ENCODE results near the gene ZNF462.

ZNF462 gene

GRCh38 chr9:106925392-106925791, 62.4 kb downstream of the ZNF462 start:
- DNase-seq (ENCODE audit: low read depth in 2 of 2, low spot score in 1 of 2) = no peak

DNA sequence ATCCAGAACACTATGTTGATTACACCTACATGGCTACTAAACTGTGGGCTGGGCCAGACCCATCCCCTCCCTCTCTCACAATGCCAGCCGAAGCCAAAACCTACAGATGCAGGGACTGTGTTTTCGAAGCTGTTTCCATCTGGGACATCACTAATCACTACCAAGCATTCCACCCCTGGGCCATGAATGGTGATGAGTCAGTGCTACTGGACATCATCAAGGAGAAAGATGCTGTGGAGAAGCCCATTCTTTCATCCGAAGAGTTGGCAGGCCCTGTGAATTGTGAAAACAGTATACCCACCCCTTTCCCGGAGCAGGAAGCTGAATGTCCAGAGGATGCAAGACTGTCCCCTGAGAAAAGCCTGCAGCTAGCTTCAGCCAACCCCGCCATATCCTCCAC, 65.0 kb downstream of the ZNF462 start:
- DNase-seq (ENCODE audit: low read depth in 2 of 2, low spot score in 1 of 2) = no peak

DNA sequence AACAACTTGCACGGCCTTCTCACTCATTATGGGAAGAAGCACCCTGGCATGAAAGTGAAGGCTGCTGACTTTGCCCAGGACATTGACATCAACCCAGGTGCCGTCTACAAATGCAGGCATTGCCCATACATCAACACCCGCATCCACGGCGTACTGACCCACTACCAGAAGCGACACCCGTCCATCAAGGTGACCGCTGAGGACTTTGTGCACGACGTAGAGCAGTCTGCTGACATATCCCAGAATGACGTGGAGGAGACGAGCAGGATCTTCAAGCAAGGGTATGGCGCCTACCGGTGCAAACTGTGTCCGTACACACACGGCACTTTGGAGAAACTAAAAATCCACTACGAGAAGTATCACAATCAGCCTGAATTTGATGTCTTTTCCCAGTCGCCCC, 65.4 kb downstream of the ZNF462 start:
- no peak for DNase-seq (ENCODE audit: low read depth in 2 of 2, low spot score in 1 of 2)

DNA sequence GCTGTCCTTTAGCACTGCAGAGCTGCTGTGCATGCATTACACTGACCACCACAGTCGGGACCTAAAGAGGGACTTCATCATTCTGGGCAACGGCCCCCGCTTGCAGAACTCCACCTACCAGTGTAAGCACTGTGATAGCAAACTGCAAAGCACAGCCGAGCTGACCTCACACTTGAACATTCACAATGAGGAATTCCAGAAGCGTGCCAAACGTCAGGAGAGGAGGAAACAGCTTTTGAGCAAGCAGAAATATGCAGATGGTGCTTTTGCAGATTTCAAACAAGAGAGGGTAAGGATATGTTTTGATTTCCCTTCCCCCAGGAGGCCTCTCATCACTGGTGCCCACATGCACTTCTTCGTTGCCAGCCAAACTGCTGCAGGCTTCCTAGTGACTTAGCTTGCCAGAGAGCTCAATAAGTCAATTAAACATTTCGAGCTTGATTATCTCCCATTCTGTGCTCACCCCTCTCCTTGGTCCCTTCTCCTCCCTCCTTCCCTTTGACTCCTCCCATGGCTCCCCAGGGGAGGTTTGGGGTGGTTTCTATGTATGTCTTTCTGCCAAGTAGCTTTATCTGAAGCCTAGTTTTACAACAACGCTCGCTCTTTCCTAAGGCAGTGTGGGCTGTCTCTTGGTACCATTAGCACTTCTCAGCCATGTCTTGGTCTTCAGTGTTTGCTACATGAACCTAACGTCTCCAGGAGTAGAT, 66.7 kb downstream of the ZNF462 start:
- no peak for DNase-seq (ENCODE audit: low read depth in 2 of 2, low spot score in 1 of 2)

GRCh38 chr9:106930477-106930876, 67.5 kb downstream of the ZNF462 start:
- no peak for DNase-seq (ENCODE audit: low read depth in 2 of 2, low spot score in 1 of 2)

DNA sequence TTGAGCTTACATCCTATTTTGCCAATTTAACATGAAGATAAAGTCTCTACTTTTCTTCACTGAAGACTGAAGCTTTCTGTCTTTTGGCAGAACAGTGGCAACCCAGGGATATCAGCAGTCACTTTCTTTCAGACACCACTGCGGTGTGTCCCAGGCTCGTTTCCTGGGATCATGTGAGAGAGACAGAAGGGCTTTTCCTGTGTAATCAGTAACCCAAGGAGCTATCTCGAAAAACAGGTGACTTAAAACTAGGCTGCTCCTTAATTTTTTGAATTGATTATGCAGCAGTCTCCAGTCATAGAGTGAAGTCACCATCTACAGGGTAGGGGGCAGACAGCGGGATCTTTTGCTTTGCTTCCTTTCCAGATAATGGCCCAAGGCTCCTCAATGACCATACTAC, 68.5 kb downstream of the ZNF462 start:
- DNase-seq (ENCODE audit: low read depth in 2 of 2, low spot score in 1 of 2) = no peak

- no peak for DNase-seq (ENCODE audit: low read depth in 2 of 2, low spot score in 1 of 2)
Measured at GRCh38 chr9:106932178-106932577, 69.2 kb downstream of the ZNF462 start.

- DNase-seq (ENCODE audit: low read depth in 2 of 2, low spot score in 1 of 2) = no peak
Measured at GRCh38 chr9:106932675-106933074, 69.7 kb downstream of the ZNF462 start.

DNA sequence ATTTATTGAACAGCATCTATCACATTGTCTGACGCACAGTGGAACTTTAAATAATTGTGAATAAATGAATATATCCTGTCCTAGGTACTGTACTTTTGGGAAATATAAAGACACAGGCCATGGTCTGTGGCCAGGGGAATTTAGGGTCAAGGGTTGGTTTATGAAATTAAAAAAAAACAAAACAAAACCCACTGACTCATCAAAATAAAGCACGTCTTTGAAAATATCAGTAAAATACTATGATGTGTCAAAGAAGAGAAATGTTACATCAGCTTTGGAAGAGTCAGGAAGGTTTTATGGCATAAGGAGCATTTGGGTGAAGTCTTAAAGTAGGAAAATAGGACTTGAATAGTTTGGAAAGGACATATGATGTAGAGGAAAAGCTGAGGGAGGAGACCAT, 70.5 kb downstream of the ZNF462 start:
- DNase-seq (ENCODE audit: low read depth in 2 of 2, low spot score in 1 of 2) = no peak

DNA sequence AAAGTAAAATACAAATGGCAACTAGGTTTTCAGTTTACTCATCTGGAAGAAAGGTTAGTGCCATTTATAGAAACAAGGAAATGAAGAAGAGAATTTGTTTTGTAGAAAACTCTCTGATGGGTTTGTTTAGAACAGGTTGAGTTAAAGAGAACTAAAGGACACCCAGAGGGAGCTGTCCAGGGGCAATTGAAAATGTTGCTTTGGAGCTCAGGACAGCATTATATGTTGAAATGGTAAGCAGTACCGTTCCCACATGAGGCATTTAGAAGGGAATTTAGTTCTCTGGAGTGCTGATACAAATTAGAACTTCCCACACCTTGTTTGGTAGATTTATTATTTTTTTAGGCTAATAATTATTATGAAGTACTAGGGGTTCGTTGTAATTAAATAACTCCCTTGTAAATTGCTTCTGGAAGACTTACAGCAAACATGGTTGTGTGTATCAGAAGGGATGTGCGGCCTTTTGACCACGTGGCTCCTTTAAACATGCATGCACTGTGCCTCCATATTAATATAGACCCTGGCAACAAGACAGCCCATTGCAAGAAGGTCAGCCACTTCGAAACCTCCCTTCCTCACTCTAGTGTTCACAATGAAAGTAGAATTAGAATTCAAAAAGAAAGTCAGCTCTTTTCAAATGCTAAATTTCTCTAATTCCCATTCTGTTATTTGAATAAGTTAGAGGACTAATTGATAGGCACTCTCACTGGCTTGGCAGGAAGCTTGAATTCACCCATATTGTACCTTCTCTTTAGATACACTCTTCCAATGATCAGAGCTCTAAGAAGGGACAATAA, 71.7 kb downstream of the ZNF462 start:
- DNase-seq (ENCODE audit: low read depth in 2 of 2, low spot score in 1 of 2) = no peak

GRCh38 chr9:106936680-106937079, 73.7 kb downstream of the ZNF462 start:
- DNase-seq (ENCODE audit: low read depth in 2 of 2, low spot score in 1 of 2) = no peak

DNA sequence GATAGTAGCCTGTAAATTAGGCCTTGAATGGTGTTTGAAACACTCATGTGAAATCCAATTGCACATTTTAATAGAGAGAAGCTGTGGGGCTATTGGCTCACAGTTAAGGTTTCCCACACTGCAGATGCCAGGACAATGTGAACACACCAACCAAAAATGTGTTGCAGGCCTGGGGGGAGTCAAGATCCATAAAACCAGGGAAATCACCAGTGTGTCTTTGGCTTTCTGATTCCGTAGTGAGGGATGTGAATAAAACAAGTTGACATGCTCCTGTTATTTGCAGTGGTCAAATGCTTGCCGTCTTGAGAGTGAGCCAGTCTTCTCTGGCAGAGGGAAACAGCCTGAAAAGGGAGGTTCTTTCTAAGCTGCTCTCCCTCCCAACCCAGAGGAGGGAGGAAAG, 79.0 kb downstream of the ZNF462 start:
- DNase-seq (ENCODE audit: low read depth in 2 of 2, low spot score in 1 of 2) = no peak

DNA sequence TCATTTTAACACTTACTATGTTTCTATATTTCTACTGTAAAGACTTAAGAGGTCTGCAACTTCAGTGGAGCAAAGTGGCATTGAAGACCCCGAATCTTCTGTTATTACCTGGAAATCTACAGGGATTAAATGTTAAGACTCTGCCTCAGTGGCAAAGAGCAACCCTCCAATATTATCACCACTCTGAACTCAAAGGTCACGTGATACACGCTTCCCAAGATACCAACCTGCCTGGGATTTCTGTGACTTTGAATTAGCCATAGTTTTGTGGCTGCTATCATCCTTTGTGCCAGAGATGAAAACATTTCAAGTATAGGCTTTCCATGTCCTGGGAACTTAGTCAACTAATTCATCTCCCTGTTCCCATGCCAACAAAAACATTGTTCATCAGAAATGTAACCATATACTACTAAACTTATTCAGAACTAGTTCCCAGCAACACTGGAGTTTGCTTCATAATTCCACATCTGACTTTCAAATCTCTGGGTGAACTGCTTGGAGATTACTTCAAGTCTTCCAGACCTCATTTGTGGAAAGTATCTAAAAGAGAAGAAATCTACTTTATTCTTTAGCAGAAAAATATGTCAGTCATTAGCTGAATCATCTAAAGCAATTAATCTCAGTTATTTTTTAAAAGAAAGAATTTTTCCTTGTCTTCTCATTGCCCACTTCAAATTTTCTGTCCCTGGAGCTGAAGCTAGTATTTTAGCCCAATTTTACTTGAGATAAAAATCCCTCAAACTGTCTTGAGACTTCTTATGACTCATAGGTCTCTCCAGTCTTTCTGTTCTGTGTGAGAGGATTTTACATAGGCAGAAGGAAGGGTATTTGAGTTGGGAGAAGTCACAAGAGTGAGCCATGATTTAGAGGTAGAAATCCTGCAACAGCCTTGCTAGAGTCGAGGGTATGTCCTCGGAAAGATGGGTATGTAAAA, 83.0 kb downstream of the ZNF462 start:
- DNase-seq (ENCODE audit: low read depth in 2 of 2, low spot score in 1 of 2) = no peak

- DNase-seq (ENCODE audit: low read depth in 2 of 2, low spot score in 1 of 2) = no peak
Measured at GRCh38 chr9:106947106-106947900, 84.3 kb downstream of the ZNF462 start.

- DNase-seq (ENCODE audit: low read depth in 2 of 2, low spot score in 1 of 2) = no peak
Measured at GRCh38 chr9:106953174-106953573, 90.2 kb downstream of the ZNF462 start.

DNA sequence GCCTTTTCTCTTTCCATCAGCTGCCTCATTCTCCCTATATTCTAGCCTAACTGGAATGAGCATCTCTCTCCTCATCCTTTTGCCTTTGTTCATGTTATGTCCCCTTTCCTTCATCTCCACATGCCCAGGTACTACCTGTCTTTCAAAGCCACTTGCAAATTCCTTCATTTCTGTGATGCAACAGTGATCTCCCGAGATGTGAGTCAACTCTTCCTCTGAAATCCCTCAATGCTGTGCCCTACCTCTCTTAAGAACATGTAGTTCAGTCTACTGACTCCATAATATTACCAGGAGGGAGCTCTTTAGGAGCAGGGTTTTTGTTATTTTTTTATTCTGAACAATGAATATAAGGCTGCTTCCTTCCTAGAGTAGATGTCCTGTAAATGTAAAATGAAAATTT, 91.6 kb downstream of the ZNF462 start:
- no peak for DNase-seq (ENCODE audit: low read depth in 2 of 2, low spot score in 1 of 2)

- DNase-seq (ENCODE audit: low read depth in 2 of 2, low spot score in 1 of 2) = no peak
Measured at GRCh38 chr9:106954974-106955850, 92.2 kb downstream of the ZNF462 start.

- DNase-seq (ENCODE audit: low read depth in 2 of 2, low spot score in 1 of 2) = no peak
Measured at GRCh38 chr9:106956971-106957370, 94.0 kb downstream of the ZNF462 start.

GRCh38 chr9:106958955-106959657, 96.1 kb downstream of the ZNF462 start:
- DNase-seq (ENCODE audit: low read depth in 2 of 2, low spot score in 1 of 2) = no peak

Data from stimulated activated CD8-positive, alpha-beta memory T cell treated with anti-CD3 and anti-CD28 coated beads, Interleukin-4, amount 100 ng/mL, for 1 hour (primary cell).